GM21786 (cell line): ENCODE data around the gene FGD2.
A peak's percentile ranks its signal among the peaks of the same experiment; 100 is the strongest.

Experiments
- ATAC-seq: cut with Tn5 transposase; IDR thresholded peaks from one replicate; pipeline ENCODE4 v1.9.1; 2021; ENCODE audit not compliant: unreplicated experiment

FGD2 gene, protein sequence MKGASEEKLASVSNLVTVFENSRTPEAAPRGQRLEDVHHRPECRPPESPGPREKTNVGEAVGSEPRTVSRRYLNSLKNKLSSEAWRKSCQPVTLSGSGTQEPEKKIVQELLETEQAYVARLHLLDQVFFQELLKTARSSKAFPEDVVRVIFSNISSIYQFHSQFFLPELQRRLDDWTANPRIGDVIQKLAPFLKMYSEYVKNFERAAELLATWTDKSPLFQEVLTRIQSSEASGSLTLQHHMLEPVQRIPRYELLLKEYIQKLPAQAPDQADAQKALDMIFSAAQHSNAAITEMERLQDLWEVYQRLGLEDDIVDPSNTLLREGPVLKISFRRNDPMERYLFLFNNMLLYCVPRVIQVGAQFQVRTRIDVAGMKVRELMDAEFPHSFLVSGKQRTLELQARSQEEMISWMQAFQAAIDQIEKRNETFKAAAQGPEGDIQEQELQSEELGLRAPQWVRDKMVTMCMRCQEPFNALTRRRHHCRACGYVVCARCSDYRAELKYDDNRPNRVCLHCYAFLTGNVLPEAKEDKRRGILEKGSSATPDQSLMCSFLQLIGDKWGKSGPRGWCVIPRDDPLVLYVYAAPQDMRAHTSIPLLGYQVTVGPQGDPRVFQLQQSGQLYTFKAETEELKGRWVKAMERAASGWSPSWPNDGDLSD

DNA sequence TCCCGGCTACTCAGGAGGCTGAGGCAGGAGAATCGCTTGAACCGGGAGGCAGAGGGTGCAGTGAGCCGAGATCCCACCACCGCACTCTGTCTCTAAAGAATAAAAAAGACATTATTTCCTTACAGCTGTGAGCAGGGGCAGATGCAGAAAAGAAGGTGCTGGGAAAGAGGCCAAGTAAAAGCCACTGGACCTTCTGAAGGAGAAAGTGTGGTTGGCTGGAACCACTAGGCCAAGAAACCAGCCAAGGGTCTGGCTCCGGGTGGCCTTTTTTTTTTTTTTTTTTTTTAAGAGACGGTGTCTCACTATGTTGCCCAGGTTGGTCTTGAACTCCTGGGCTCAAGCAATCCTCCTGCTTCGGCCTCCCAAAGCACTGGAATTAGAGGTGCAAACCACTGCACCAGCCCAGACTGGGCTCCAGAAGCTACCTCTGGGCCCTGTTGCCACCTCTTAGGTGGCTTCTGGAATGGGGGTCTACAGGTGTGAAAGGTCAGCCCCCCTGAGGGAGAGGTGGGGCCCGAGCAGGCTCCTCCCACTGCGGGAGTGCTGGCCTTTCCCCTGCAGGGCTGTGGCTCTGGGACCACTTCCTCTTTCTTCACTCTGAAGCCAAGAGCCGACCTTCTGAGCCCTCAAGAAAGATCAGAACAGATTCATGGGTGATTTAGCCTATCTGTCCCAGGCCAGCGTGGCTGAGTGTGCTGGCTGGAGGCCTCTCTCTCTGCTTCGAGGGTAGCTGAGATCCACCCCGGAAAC is at the start of gene FGD2:
FGD2 (plus strand) TSS at position 595 of the 750 bp plus-strand sequence. CDS start 163 bp downstream, outside the sequence.
- ATAC-seq: peak; percentile 57

DNA sequence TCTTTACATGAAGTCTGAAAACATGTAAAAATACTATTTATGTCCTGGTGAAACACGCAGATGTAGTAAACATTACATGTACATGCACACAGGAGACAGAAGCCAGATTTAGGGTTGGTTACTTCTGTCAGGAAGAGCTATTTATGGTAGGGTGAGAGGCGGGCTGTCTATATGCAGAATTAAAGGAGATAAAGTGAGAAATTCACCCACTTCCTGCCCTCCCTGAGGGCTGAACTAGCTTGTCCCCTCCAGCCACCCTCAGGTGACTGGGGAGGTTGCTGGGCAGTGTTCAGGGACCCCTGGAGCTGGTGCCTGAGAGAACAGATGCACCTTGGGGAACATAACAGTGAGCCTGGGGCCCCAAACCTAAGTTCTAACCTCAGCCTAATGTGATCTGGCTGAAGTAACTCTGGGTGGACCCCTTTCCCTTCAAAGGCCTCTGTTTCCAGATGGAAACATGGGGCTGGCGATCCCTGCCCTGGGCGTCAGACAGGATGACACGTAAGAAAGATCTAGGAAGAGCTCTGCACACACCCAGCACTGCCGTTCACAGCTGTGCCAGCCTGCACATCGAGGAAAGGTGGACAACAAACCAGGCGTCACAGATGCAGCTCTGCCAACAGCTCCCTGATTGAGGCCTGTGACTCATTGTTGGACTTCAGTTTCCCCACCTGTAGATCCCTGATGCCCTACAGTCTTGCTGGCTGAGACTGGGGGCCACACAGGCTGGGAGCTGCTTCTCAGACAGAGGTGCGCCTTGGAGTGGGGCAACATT is 49.6 kb upstream of the FGD2 start:
- no peak for ATAC-seq

DNA sequence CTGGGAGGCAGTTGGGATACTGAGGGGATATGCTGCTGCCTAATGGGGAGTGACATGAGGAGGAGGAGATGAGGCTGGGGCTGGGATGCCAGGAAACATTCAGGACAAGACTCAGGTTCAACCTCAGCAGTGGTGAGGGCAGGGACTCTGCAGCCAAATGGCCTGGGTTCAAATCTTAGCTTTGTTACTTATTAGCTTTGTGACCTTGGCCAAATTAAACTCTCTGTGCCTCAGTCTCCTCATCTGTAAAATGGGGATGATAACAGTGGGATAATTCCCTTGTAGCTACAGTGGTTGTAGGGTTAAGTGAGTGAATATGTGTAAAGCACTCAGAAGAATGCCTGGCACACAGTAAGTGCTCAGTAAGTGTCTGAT is 49.0 kb upstream of the FGD2 start:
- ATAC-seq: no peak

DNA sequence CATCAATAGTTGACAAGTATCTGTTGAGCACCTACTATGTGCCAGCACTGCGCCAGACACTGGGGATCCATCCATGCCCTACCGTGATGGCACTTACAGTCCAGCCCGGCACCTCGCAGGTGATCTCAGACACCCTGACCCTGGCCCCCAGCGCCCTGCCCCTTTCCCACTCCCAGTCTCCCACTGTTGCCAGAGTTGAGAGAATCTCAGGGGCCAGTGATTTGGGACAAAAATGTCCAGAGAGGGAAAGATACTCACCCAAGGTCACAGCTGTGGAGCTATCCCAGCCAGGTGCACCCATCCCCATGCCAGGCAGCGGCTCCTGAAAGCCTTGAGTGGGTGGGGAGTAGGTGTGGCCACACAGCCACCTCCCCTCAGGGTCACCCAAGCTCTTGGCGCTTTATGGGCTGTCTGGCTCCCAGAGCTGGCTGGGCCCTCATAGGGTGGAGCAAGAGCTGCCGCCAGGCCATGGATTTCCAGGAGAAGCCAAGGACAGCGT is 47.6 kb upstream of the FGD2 start:
- no peak for ATAC-seq

DNA sequence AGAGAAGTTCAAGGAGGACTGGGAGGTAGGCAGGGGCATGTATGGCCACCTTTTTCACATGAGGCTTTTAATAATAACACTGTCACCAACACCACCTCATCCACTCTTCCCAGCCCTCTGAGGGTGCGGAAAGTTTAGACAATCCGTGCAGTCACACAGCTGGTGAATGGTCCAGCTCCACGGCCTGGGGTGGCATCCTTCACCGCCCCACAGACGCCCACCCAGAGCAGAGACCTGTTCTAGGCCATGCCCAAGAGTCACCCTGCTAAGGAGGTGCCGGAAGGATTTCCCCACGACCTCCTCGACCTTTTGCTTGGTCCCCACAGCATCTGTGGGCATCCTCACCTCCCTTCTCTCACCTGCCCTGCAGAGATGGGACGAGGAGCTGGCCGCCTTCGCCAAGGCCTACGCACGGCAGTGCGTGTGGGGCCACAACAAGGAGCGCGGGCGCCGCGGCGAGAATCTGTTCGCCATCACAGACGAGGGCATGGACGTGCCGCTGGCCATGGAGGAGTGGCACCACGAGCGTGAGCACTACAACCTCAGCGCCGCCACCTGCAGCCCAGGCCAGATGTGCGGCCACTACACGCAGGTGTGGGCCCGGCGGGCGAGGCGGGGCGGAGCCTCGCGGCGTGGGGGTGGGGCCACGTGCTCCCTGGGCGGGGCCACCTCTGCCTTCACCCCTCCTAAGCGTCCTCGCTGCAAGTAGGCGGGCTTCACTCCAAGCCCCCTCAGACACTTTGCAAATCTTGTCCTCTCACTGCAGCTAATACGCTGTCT is 46.5 kb upstream of the FGD2 start:
- ATAC-seq: no peak

DNA sequence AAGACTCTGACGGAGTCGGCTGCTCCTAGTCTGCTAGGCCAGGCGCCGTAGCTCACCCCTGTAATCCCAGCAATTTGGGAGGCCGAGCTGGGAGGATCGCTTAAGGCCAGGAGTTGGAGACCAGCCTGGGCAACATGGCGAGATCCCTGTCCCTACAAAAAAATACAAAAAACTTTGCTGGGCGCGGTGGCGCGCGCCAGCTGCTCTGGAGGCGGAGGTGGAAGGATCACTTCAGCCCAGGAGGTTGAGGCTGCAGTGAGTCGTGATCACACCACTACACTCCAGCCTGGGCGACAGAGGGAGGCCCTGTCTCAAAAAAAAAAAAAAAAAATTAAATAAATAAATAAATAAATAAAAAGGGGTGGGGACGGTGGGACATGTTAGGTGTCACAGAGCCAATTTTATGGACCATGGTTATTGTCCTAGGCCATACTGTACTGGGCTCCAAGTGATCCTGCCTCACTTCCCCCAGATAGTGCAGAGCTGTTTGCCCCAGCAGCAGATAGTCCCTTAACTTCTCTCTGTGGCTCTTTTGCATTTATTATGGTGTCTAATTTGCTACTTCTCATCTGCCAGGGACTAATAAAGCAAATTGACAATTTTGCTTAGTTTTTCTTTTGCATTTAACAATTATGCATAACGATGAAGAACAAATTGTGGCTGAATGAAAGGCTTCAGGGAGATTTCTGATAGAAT is 45.8 kb upstream of the FGD2 start:
- ATAC-seq: no peak

DNA sequence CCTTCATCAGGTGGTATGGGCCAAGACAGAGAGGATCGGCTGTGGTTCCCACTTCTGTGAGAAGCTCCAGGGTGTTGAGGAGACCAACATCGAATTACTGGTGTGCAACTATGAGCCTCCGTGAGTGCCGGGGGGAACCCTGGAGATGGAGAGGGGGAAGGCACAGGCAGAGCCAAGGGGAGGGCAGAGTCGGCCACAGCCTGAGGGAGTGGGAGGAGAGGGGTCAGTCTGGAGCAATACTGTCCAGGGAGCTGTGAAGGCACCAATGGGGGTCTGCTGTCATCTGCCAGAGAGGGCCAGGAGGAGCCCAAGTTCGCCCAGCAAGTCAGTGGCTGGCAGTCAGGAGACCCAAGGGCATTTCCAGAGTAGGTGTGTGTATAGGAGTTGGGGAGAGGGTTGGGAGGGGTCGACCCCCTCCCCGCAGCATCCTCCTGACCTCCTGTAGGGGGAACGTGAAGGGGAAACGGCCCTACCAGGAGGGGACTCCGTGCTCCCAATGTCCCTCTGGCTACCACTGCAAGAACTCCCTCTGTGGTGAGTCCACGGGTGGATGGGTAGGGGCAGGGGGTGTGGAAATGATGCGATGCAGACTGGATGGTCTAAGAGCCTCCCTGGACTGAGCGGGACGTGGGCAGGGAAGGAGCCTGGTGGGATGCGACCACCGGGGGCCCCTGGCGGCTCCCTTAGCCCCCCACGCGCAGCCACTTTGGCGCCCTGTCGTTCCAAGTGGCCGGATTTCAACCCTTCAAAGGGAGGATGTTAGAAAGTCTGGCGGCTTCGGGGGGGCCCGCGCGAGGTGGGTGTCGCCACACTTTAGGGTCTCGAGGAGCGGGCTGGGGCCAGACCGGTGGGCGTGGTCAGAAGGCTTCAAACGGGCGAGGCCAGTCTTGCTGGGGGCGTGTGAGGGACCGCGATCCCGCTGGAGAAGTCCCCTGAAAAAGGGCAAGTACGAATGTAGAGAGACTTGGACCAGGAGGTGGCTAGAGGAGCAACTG is 43.7 kb upstream of the FGD2 start:
- ATAC-seq: no peak

DNA sequence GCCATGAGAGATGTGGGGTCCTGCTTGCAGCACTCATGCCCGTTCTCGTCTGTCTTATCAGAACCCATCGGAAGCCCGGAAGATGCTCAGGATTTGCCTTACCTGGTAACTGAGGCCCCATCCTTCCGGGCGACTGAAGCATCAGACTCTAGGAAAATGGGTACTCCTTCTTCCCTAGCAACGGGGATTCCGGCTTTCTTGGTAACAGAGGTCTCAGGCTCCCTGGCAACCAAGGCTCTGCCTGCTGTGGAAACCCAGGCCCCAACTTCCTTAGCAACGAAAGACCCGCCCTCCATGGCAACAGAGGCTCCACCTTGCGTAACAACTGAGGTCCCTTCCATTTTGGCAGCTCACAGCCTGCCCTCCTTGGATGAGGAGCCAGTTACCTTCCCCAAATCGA is 42.6 kb upstream of the FGD2 start:
- ATAC-seq: no peak

DNA sequence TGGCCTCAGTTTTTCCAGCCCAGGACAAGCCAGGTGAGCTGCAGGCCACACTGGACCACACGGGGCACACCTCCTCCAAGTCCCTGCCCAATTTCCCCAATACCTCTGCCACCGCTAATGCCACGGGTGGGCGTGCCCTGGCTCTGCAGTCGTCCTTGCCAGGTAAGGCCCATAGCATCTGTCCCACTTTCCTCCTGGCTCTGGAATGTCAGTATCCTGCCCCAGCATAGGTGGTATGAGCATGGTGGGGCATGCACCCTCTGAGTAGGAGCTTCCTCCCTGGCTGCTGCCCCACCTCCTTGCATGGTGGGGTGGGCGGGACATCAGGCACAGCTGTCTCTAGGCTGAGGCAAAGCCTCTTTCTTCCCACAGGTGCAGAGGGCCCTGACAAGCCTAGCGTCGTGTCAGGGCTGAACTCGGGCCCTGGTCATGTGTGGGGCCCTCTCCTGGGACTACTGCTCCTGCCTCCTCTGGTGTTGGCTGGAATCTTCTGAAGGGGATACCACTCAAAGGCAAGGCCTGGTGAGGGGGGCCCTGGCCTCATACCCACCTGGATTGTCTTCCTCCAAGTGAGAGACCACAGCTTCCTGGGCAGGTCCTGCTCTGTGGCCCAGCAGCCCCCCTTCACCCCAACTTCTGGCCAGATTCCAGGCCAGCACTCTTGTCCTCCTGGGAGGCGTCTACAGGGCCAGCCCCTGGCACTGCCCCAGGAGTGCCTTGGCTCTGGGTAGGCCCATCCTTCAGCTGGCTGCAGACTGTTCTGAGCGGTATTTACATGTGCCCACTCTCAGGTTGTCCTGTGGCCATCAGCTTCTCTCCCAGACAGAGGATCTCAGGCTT is 41.8 kb upstream of the FGD2 start:
- ATAC-seq: no peak

DNA sequence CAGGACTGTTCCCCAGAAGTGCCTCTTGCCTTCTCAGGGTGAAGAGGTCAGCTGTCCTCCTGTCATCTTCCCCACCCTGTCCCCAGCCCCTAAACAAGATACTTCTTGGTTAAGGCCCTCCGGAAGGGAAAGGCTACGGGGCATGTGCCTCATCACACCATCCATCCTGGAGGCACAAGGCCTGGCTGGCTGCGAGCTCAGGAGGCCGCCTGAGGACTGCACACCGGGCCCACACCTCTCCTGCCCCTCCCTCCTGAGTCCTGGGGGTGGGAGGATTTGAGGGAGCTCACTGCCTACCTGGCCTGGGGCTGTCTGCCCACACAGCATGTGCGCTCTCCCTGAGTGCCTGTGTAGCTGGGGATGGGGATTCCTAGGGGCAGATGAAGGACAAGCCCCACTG is 41.1 kb upstream of the FGD2 start:
- ATAC-seq: no peak

DNA sequence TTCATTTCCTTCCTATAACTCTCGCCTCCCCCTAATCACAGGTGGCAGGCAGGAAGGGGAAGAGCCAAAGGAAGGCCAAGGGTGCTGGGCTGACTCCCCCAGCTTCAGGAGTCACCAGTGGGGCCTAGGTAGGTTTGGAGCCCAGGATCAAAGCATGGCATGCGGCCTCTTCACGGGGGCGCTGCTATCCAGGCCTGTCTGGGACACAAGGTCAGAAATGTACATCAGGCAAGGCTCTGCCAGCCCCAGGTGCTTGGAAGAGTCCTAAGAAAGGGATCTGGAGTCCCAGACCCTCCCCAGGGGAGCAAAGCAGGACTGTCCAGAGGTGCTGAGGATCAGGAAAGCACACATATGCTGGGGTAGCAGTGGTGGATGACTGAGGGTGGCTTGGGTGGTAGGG is 40.5 kb upstream of the FGD2 start:
- no peak for ATAC-seq

DNA sequence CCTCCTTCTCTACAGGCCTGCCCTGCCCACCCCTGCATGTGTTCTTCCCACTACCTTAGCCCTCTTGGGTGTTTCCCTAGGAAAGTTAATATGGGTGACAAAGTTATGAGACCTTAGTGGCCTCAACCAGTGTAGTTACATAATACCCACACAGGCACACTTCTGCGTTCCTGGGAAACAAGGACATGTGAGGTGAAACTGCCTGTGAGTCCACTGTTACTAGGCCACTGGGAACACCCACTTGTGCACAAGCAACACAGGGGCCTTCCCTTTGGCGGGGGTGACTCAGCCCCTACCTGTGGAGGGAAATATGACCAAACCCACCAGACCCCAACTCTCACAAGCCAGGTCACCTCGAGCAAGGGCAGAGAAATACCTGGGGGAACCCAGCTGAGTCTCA is 38.2 kb upstream of the FGD2 start:
- no peak for ATAC-seq

DNA sequence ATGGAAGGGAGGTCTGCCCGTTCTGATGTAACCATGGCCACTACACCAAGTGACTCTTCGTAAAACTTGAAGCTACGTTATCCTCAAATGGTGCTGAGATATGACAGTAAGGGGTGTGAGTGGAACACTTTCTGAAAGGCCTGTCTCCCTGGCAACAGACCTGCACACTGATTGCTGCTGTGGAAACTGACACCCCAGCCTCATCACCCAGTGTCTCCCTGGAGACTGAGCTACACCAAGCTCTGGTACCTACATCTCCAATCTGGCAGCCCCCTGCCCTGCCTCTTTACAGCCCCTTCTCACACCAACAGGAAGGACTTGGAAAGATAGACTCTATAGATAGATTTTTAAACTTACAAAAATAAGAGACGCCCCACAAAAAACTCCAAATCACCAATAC is 37.7 kb upstream of the FGD2 start:
- ATAC-seq: no peak

DNA sequence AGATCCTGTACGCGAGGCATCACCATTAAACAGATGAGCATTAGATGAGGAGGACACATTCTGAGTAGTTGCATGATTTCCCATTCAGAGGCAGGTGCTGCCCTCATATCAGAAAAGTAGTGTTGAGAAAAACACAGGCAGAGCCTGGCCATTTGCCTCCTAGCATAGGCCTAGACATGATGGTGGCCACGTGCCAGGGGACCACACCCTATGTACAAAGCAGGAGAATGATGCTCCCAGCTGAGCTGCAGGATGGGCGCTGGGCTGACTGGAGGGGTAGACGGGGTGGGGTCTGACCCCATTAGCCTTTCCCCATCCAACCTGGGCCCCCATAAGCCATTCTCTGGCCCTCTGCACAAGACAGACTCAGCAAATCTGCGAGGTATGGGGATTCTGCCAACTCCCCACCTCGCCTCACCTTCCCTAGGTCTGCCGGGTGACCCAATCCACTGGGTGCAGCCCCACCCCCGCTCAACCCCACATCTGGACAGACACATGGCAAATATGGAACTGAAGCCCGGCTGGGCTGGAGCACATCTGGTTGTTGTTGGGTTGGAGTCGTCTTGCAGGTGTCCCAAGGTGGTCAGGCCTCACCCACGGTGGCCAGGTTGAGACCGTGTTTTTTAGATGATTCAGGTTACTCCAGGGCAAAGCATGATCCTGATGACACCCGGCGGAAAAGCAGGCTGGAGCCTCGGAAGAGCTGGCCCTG is 37.0 kb upstream of the FGD2 start:
- ATAC-seq: no peak

DNA sequence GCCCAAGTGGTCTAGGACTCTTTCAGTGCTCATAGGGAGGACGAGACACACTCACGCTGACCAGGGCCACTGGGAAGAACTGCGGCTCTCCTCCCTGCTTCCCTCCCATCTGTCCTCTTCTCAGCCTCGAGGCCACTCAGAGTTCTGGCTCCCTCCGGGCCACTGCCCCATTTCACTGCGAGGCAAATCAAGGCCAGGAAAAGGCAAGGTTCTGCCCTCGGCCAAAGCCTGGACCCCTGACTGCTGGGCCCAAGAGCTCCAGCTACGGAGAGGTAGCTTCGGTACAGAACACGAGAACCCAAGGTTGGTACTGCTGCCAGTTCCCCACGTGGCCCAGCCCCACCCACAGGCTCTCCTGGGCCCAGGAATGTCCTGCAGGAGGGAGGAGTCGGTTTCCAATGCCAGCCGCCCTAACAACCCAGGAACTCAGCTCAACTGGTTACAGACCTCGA is 36.2 kb upstream of the FGD2 start:
- ATAC-seq: no peak

DNA sequence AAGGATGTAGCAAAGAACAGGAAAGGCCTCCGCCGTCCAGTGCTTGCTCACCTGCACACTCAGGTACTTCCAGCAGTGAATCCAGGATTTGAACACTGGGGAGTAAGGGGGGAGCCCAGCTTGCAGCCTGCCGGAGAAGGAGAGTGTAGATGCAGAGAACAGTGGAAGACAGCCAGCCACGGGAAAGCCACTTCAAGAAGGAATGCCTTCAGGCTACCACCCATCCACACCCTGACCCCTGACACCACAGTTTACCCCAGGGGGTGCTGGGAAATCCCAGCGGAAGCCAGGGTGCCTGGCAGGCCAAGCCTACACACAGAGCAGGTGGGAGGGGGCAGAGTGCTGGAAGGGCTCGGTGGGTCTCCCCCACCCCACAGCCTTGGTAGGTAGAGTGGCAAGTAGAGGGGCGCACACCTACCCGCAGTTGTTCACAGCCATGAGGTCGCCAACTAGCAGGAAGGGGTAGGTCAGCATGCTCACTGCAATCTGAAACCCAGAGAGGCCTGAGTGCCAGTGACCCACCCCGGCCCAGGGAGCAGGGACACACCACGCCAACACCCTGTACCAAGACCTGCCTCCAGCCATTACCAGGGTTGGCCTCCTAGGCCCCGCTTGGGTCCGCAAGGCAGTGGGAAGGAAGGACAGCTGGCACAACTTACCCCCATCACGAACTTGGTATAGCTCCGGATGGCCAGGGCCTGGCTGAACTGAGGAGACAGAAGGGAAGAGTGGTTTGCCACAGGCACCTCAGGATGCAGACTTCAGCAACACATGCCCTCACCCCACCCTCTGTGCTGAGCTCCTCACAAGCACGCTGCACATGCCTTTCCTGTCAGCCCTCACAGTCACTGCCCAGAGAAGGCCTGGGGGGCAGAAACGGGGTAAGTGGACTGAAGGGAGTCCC is 35.2 kb upstream of the FGD2 start:
- no peak for ATAC-seq
